ENCODE results near the gene PRDM11. TPM values are rescaled to one million over a fixed set of nuclear protein-coding genes. Genes with fewer than 3 reads are reported as not detected.

Gene PRDM11
- total and polyA plus RNA-seq, 3 experiments from 2014 or later, result 3.1 to 7.7 (median 5.6) TPM

DNA sequence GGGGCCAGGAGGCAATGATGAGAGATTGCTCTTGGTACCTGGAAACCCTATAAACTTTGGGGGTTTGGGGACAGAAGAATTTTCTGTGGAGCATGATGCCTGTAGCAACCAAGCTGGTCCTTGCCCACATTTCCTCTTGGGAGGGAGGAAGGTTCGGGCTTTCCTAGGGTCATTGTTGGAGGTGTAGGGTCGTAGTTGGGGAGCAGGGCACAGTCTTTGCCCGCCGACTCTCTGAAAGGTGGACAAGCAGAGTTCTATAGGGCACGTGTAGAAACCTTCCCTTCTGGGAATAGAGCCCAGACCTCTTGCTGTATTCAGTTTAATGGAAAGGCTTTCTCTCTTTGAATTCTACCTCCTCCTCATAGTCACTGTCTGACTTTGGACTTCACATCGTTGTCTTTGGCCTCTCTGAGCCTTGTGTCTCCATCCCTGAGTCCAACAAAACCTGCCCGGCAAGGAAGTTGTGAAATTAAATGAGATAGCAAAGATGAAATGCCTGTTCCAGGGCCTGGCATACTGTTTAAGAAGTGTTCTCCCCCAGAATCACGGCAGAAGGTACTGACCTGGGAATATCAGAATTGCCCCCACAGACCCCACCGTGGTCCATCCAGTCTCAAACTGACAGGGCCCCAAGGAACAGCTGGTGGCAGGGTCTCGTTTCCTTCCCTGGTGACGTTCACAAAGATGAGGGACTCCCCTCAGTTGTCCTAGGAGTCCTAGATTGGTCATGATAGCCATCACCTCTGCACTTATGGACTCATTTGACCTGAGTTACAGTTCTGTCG, 1.6 kb downstream of the PRDM11 start:
- H3K4me1 Mint-ChIP-seq, result peaks cover 47 to 64% (median 53%) of the 10 kb centered on the region in 3 donors

DNA sequence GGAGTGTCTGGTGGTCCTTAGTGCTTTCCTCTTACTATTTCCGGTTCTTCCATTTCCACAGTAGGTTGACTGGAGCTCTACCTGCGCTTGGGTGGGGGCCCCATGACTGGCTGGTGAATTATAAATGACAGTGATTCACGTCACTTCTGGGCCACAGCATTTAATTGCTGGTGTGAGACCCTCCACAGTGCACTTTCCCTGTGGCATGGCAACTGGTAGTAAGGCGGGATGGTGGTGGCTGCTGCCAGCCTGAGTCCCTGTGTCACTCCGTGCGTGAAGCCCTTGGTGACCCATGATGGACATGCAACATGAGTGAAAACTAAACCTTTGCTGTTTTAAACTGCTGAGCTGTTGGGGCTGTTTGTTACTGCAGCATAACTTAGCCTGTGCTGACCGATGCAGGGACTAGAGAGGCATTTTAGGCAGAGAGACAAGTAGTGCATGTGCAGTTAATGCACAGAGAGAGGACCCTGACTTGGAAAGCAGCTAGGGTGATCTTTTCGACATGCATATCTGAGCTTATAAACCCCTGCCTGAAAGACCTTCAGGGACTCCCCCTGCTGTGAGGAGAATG, 3.1 kb downstream of the PRDM11 start:
- peaks cover 48 to 72% (median 57%) of the 10 kb centered on the region in 3 donors for H3K4me1 Mint-ChIP-seq
- peak overlapping the region in 3 of 7 donors; percentile 16 to 93 (median 90) for H3K4me3 Mint-ChIP-seq
- Histone ChIP-seq H3K4me1 (ENCODE audit: insufficient read depth, low read length) (peaks cover 22% of the 10 kb centered on the region), H3K27me3 (ENCODE audit: insufficient read depth, low read length, poor library complexity, severe bottlenecking) (peaks cover 4% of the 10 kb centered on the region), H3K36me3 (ENCODE audit: insufficient read depth, low read length) (no peaks in the 10 kb centered on the region), H3K27ac (ENCODE audit: low read depth, low read length) (no peak overlapping the region), H3K9me3 (ENCODE audit: low read length) (no peaks in the 10 kb centered on the region), H3K4me3 (ENCODE audit: low read length) (no peak overlapping the region)
- no peak for DNase-seq
- ChIA-PET CTCF (interaction anchor here (0.9 kb wide), 1 partner anchor 213 kb away, joined by 3 read pairs; no protein-coding TSS in a partner anchor), POLR2A (no interaction called here)
- H3K36me3 Mint-ChIP-seq, result peaks cover 0 to 8% (median 3%) of the 10 kb centered on the region in 3 donors
- H3K27ac Mint-ChIP-seq, result no peak overlapping the region
- H3K27me3 Mint-ChIP-seq, result peaks cover 3 to 4% of the 10 kb centered on the region in 2 donors
- H3K9me3 Mint-ChIP-seq, result no peaks in the 10 kb centered on the region

More for the DNA sequence above, 1.6 kb downstream of the PRDM11 start:
- Histone ChIP-seq H3K27me3 (ENCODE audit: insufficient read depth, low read length, poor library complexity, severe bottlenecking) (peaks cover 4% of the 10 kb centered on the region), H3K4me3 (ENCODE audit: low read length) (peak overlapping the region; percentile 56), H3K36me3 (ENCODE audit: insufficient read depth, low read length) (no peaks in the 10 kb centered on the region), H3K9me3 (ENCODE audit: low read length) (no peaks in the 10 kb centered on the region), H3K4me1 (ENCODE audit: insufficient read depth, low read length) (peaks cover 22% of the 10 kb centered on the region), H3K27ac (ENCODE audit: low read depth, low read length) (no peak overlapping the region)
- CTCF ChIA-PET, result no interaction called here
- Mint-ChIP-seq H3K9me3 (no peaks in the 10 kb centered on the region), H3K36me3 (peaks cover 0 to 8% (median 3%) of the 10 kb centered on the region in 3 donors), H3K4me3 (peak overlapping the region; percentile 90 to 95 (median 91)), H3K27me3 (peaks cover 3 to 5% of the 10 kb centered on the region in 2 donors), H3K27ac (peak overlapping the region; percentile 77 to 93 (median 90))
- POLR2A ChIA-PET, result no interaction called here
- no peak for DNase-seq

DNA sequence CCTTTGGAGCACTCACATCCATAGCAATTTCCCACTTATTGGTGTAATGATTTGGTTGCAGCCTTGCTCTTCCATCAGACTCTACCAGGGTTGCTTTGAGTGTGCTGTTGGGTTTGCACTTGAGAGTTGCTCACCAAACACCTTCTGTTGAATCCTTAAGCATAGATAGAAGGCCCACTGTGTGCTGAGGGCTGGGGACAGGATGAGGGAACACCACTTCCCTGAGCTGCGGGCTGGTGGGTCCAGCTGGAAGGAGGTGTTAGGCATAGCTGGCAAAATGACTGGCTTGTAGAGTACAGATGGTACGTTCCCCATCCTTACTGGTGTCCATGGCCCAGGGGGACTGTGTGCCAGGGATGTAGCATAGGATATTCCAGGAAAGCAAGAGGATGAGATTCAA, 3.9 kb downstream of the PRDM11 start:
- H3K9me3 Mint-ChIP-seq, result no peaks in the 10 kb centered on the region
- Histone ChIP-seq H3K36me3 (ENCODE audit: insufficient read depth, low read length) (no peaks in the 10 kb centered on the region), H3K9me3 (ENCODE audit: low read length) (no peaks in the 10 kb centered on the region), H3K4me1 (ENCODE audit: insufficient read depth, low read length) (peaks cover 22% of the 10 kb centered on the region), H3K4me3 (ENCODE audit: low read length) (no peak overlapping the region), H3K27me3 (ENCODE audit: insufficient read depth, low read length, poor library complexity, severe bottlenecking) (peaks cover under 1% of the 10 kb centered on the region), H3K27ac (ENCODE audit: low read depth, low read length) (no peak overlapping the region)
- H3K4me3 Mint-ChIP-seq, result peak overlapping the region in 2 of 7 donors; percentile 25 to 72
- H3K4me1 Mint-ChIP-seq, result peaks cover 52 to 75% (median 57%) of the 10 kb centered on the region in 3 donors
- ChIA-PET POLR2A (no interaction called here), CTCF (interaction anchor here (0.9 kb wide), 1 partner anchor 214 kb away, joined by 3 read pairs; no protein-coding TSS in a partner anchor)
- peaks cover 0 to 3% of the 10 kb centered on the region in 2 donors for H3K27me3 Mint-ChIP-seq
- no peak overlapping the region for H3K27ac Mint-ChIP-seq
- peaks cover 0 to 8% (median 3%) of the 10 kb centered on the region in 3 donors for H3K36me3 Mint-ChIP-seq
- DNase-seq, result no peak

- Histone ChIP-seq H3K4me3 (ENCODE audit: low read length) (no peak overlapping the region), H3K9me3 (ENCODE audit: low read length) (no peaks in the 10 kb centered on the region), H3K27ac (ENCODE audit: low read depth, low read length) (no peak overlapping the region), H3K36me3 (ENCODE audit: insufficient read depth, low read length) (no peaks in the 10 kb centered on the region), H3K4me1 (ENCODE audit: insufficient read depth, low read length) (peaks cover 15% of the 10 kb centered on the region), H3K27me3 (ENCODE audit: insufficient read depth, low read length, poor library complexity, severe bottlenecking) (no peaks in the 10 kb centered on the region)
- ChIA-PET CTCF (no interaction called here), POLR2A (no interaction called here)
- no peaks in the 10 kb centered on the region for H3K9me3 Mint-ChIP-seq
- no peaks in the 10 kb centered on the region for H3K27me3 Mint-ChIP-seq
- peaks cover 0 to 8% (median 3%) of the 10 kb centered on the region in 3 donors for H3K36me3 Mint-ChIP-seq
- no peak overlapping the region for H3K27ac Mint-ChIP-seq
- no peak for DNase-seq
- peaks cover 49 to 74% (median 55%) of the 10 kb centered on the region in 3 donors for H3K4me1 Mint-ChIP-seq
- H3K4me3 Mint-ChIP-seq, result peak overlapping the region in 1 of 7 donors; percentile 6
Observed at GRCh38 chr11:45150943-45151342, 4.5 kb downstream of the PRDM11 start.

DNA sequence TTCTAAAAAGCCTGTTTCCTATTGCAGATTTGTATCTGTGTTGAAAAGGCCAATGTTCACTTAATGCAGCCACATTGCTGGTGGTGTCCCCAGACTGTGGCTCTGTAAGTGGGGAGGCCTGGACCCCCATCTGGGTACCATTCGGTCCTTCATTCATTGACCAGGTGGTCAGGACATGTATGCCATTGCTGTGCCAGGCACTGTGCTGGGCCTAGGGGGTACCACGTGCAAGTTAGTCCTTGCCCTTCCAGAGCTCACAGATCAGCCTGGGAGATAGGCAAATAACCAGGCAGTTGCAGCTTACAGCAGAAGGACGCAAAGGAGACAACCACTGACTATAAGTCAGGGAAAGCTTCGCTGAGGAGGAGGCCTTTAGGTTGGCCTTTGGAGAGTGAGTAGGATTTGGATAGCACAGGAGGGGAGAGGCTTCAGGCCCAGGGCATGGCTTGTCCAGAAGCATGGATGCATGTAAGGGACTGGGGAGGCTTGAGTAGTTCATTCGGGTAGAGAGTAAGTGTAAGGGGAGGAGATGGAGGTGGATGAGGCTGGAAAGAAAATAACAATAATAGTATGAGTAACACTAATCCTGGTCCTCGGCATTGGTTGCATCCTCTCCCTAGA, 5.0 kb downstream of the PRDM11 start:
- Mint-ChIP-seq H3K4me3 (peak overlapping the region in 1 of 7 donors; percentile 6), H3K4me1 (peaks cover 50 to 74% (median 55%) of the 10 kb centered on the region in 3 donors), H3K27me3 (no peaks in the 10 kb centered on the region), H3K27ac (no peak overlapping the region), H3K36me3 (peaks cover 0 to 5% (median 3%) of the 10 kb centered on the region in 3 donors), H3K9me3 (no peaks in the 10 kb centered on the region)
- ChIA-PET POLR2A (no interaction called here), CTCF (no interaction called here)
- DNase-seq, result no peak
- no peaks in the 10 kb centered on the region for H3K27me3 ChIP-seq (ENCODE audit: insufficient read depth, low read length, poor library complexity, severe bottlenecking)
- H3K9me3 ChIP-seq (ENCODE audit: low read length), result no peaks in the 10 kb centered on the region
- H3K4me3 ChIP-seq (ENCODE audit: low read length), result no peak overlapping the region
- peaks cover 13% of the 10 kb centered on the region for H3K4me1 ChIP-seq (ENCODE audit: insufficient read depth, low read length)
- H3K27ac ChIP-seq (ENCODE audit: low read depth, low read length), result no peak overlapping the region
- no peaks in the 10 kb centered on the region for H3K36me3 ChIP-seq (ENCODE audit: insufficient read depth, low read length)

DNA sequence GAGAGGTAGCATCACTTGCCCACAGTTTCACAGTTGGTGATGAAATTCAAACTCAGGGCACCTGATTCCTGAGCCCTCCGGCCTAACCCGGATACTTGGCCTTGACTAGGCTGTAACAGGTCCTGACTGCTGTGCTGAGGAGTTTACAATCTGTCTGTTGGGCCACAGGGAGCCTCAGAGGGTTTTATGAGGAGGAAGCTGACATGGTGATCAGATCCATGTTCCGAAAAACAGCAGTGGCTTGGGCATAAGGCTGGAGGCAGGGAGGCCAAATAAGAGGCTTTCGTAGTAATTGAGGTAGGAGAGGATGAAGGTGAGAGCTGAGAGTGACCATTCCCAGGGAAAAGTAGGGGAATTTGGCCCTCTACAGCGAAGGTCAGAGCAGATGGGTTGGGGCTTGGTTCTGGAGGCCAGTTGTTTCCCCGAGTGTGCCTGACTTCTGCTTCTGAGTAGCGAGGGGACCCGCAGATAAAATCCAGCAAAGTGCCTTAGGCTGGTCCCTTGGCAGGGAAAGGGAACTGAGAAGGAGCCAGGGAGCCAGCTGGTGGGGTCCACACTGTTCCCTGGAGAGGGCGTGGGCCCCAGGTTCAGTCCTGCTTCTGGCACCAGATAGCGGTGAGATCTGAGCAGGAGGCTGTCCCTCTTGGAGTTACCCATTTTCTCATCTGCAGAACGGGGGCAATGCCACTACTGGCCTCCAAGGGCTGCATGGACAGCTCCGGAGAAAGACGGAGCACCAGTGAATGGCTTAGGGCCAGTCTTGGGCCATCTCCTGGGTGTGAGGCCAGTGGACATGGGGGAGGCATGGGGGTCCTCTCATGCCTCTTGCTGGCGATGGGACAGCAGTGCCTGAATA, 6.5 kb downstream of the PRDM11 start:
- ChIA-PET POLR2A (no interaction called here), CTCF (no interaction called here)
- no peak overlapping the region for H3K4me3 Mint-ChIP-seq
- no peaks in the 10 kb centered on the region for H3K36me3 ChIP-seq (ENCODE audit: insufficient read depth, low read length)
- H3K36me3 Mint-ChIP-seq, result peaks cover 0 to 7% (median 5%) of the 10 kb centered on the region in 3 donors
- peaks cover 55 to 83% (median 57%) of the 10 kb centered on the region in 3 donors for H3K4me1 Mint-ChIP-seq
- no peak for DNase-seq
- H3K27me3 ChIP-seq (ENCODE audit: insufficient read depth, low read length, poor library complexity, severe bottlenecking), result no peaks in the 10 kb centered on the region
- no peak overlapping the region for H3K4me3 ChIP-seq (ENCODE audit: low read length)
- peaks cover 0 to 2% of the 10 kb centered on the region in 2 donors for H3K27me3 Mint-ChIP-seq
- no peaks in the 10 kb centered on the region for H3K9me3 ChIP-seq (ENCODE audit: low read length)
- no peak overlapping the region for H3K27ac ChIP-seq (ENCODE audit: low read depth, low read length)
- no peak overlapping the region for H3K27ac Mint-ChIP-seq
- H3K9me3 Mint-ChIP-seq, result no peaks in the 10 kb centered on the region
- peaks cover 7% of the 10 kb centered on the region for H3K4me1 ChIP-seq (ENCODE audit: insufficient read depth, low read length)

GRCh38 chr11:45154276-45154675, 7.8 kb downstream of the PRDM11 start:
- peaks cover 0 to 6% (median 5%) of the 10 kb centered on the region in 3 donors for H3K36me3 Mint-ChIP-seq
- ChIA-PET CTCF (interaction anchor here (0.8 kb wide), 1 partner anchor 14 kb away, joined by 3 read pairs; no protein-coding TSS in a partner anchor), POLR2A (no interaction called here)
- peaks cover 0 to 2% of the 10 kb centered on the region in 2 donors for H3K27me3 Mint-ChIP-seq
- H3K9me3 ChIP-seq (ENCODE audit: low read length), result no peaks in the 10 kb centered on the region
- peaks cover 42 to 79% (median 44%) of the 10 kb centered on the region in 3 donors for H3K4me1 Mint-ChIP-seq
- no peak overlapping the region for H3K27ac ChIP-seq (ENCODE audit: low read depth, low read length)
- no peak for DNase-seq
- H3K9me3 Mint-ChIP-seq, result no peaks in the 10 kb centered on the region
- no peaks in the 10 kb centered on the region for H3K27me3 ChIP-seq (ENCODE audit: insufficient read depth, low read length, poor library complexity, severe bottlenecking)
- no peak overlapping the region for H3K4me3 Mint-ChIP-seq
- no peaks in the 10 kb centered on the region for H3K36me3 ChIP-seq (ENCODE audit: insufficient read depth, low read length)
- H3K4me1 ChIP-seq (ENCODE audit: insufficient read depth, low read length), result no peaks in the 10 kb centered on the region
- no peak overlapping the region for H3K4me3 ChIP-seq (ENCODE audit: low read length)
- no peak overlapping the region for H3K27ac Mint-ChIP-seq
